Spleen (tissue), 11 donors: ENCODE data around the gene GLIS1. TPM values are rescaled to one million over a fixed set of nuclear protein-coding genes. Genes with fewer than 3 reads are reported as not detected.

ENCODE experiments used
- DNase-seq: peaks from one replicate; pipeline ENCODE4 v3.0.0-alpha.2; 2020
- H3K27ac ChIP-seq, 8 donors: fragments of 200-600 bp; sonication (generic) in 7 of 8; 1 replicate in 4 of 8; 2 replicates in 4 of 8; pipeline versions ENCODE4 v1.5.0 to v1.8.0; 2016 to 2021; ENCODE audit warnings: inconsistent platforms in 4 of 8, mild to moderate bottlenecking in 4 of 8, moderate library complexity in 1 of 8
- H3K27me3 ChIP-seq, 7 donors: fragments of 200-600 bp; sonication (generic) in 6 of 7; replicated peaks in 1 of 7; 1 replicate in 4 of 7; 2 replicates in 3 of 7; pipeline versions ENCODE4 v1.5.0 to v1.8.0; 2016 to 2021; ENCODE audit warnings: inconsistent platforms in 3 of 7, mild to moderate bottlenecking in 1 of 7
- H3K36me3 ChIP-seq, 6 donors: fragments of 200-600 bp; sonication (generic) in 5 of 6; 1 replicate in 4 of 6; 2 replicates in 2 of 6; pipeline versions ENCODE4 v1.5.0 to v1.8.0; 2016 to 2021; ENCODE audit warnings: inconsistent platforms in 2 of 6
- H3K4me1 ChIP-seq, 6 donors: fragments of 200-600 bp; sonication (generic) in 5 of 6; 1 replicate in 3 of 6; 2 replicates in 3 of 6; pipeline versions ENCODE4 v1.5.0 to v1.8.0; 2016 to 2021; ENCODE audit warnings: inconsistent platforms in 3 of 6
- H3K4me3 ChIP-seq, 8 donors: fragments of 200-600 bp; sonication (generic) in 7 of 8; 1 replicate in 4 of 8; 2 replicates in 4 of 8; pipeline versions ENCODE4 v1.5.0 to v1.8.0; 2016 to 2021; ENCODE audit warnings: inconsistent platforms in 4 of 8, mild to moderate bottlenecking in 4 of 8, moderate library complexity in 2 of 8
- H3K9me3 ChIP-seq, 8 donors: fragments of 200-600 bp; sonication (generic) in 7 of 8; 1 replicate in 4 of 8; 2 replicates in 4 of 8; pipeline versions ENCODE4 v1.5.0 to v1.8.0; 2016 to 2021; ENCODE audit warnings: inconsistent platforms in 4 of 8
- CTCF ChIP-seq, 11 experiments: fragments of 200-600 bp in 7 of 11; fragments of 450-650 bp in 4 of 11; sonication (generic) in 4 of 11; IDR thresholded peaks in 8 of 11; conservative IDR thresholded peaks in 3 of 11; 1 replicate in 7 of 11; 2 replicates in 4 of 11; pipeline versions ENCODE4 v1.4.0 to v1.8.0; 2016 to 2021; ENCODE audit warnings: antibody characterized with exemption in 11 of 11, inconsistent platforms in 4 of 11, mild to moderate bottlenecking in 1 of 11
- POLR2A ChIP-seq, 3 donors: fragments of 450-650 bp; IDR thresholded peaks; one replicate each; pipeline ENCODE4 v1.5.1; 2017; ENCODE audit warnings: antibody characterized with exemption in 3 of 3, mild to moderate bottlenecking in 1 of 3
- POLR2AphosphoS5 ChIP-seq, 3 donors: sonication (generic); formaldehyde crosslinking; IDR thresholded peaks; one replicate each; pipeline ENCODE4 v1.5.1; 2017; ENCODE audit warnings: antibody characterized with exemption in 3 of 3
- WGBS, 5 donors: extraction: QIAGEN DNeasy Blood & Tissue Kit in 3 of 5; methylation state at CpG; one replicate each; pipeline versions ENCODE4 v1.1.5 to v1.1.7; 2013 to 2018; 5-methylcytosine and 5-hydroxymethylcytosine counted together
- intact Hi-C: fragments of 100-400 bp; cut with DNase I; formaldehyde crosslinking; loops from one replicate; pipeline ENCODE4 v1.15.0; 2023; ENCODE audit warnings: low total_unique reads
- polyA plus RNA-seq, 3 donors: library from polyadenylated mRNA; stranded (reverse); fragments of 200-250 nt; gene quantifications; one replicate each; pipeline ENCODE4 v1.2.1, GENCODE V29; 2013
- total RNA-seq, 7 donors: library from RNA; depleted of rRNA in 3 of 7; stranded (reverse); fragments of >200 nt in 3 of 7; fragmentation: NEBNext Ultra II Directional in 4 of 7; extraction: Animal tissue kit (Norgen Biotek cat#: 25700) in 4 of 7; gene quantifications; one replicate each; pipeline versions ENCODE4 v1.1.0 to v1.2.1, GENCODE V29; 2016 to 2021
- donor health status: healthy with polysubstance abuse.
- donor health status: DM: no; HTN: no; CAD: no; lungs with moderate emphysema.
- donor health status: DM: no; HTN: no; CAD: no.
- donor health status: Bipolar disorder and iron deficiency.
- donor health status: healthy.
- donor health status: DM: no; HTN: no; CAD: no.
- donor health status: DM: yes; HTN: yes; CAD: no.

Gene GLIS1
- total and polyA plus RNA-seq, 10 donors = 0.04 to 0.39 (median 0.26) TPM; not detected in 5

- H3K36me3 ChIP-seq = no peaks in the 10 kb centered on the region
- TF ChIP-seq POLR2AphosphoS5 (IDR thresholded peaks at IDR 0.05) (no peak), CTCF (IDR thresholded peaks at IDR 0.05 in 8 of 11, conservative IDR thresholded peaks at IDR 0.05 in 3 of 11) (no peak), POLR2A (IDR thresholded peaks at IDR 0.05) (no peak)
- no peak overlapping the region for H3K27ac ChIP-seq
- intact Hi-C loops = no loop called here
- no peak for DNase-seq
- peaks cover 0 to 7% (median 0%) of the 10 kb centered on the region in 6 donors for H3K4me1 ChIP-seq
- no peaks in the 10 kb centered on the region for H3K9me3 ChIP-seq
- 26 to 39% (median 30%) methylated on average over 9 of the region's 9 CpGs for WGBS, 5 donors
- peaks cover 0 to 10% (median 0%) of the 10 kb centered on the region in 7 donors for H3K27me3 ChIP-seq
- no peak overlapping the region for H3K4me3 ChIP-seq
Observed at GRCh38 chr1:53532377-53532776, 206.6 kb downstream of the GLIS1 start.

GRCh38 chr1:53530550-53530949 is 208.4 kb downstream of the GLIS1 start:
- 89 to 96% (median 95%) methylated on average over 4 to 5 of the region's 5 CpGs for WGBS, 5 donors
- Histone ChIP-seq H3K4me1 (peaks cover 0 to 7% (median 0%) of the 10 kb centered on the region in 6 donors), H3K27me3 (peaks cover 0 to 10% (median 0%) of the 10 kb centered on the region in 7 donors), H3K36me3 (no peaks in the 10 kb centered on the region), H3K27ac (no peak overlapping the region), H3K9me3 (no peaks in the 10 kb centered on the region), H3K4me3 (no peak overlapping the region)
- intact Hi-C loops = no loop called here
- TF ChIP-seq POLR2A (IDR thresholded peaks at IDR 0.05) (no peak), POLR2AphosphoS5 (IDR thresholded peaks at IDR 0.05) (no peak), CTCF (IDR thresholded peaks at IDR 0.05 in 8 of 11, conservative IDR thresholded peaks at IDR 0.05 in 3 of 11) (no peak)
- no peak for DNase-seq

- Histone ChIP-seq H3K27me3 (peaks cover 0 to 10% (median 0%) of the 10 kb centered on the region in 7 donors), H3K27ac (no peak overlapping the region), H3K36me3 (no peaks in the 10 kb centered on the region), H3K4me3 (no peak overlapping the region), H3K4me1 (peaks cover 0 to 7% (median 0%) of the 10 kb centered on the region in 6 donors), H3K9me3 (no peaks in the 10 kb centered on the region)
- 83 to 95% (median 92%) methylated on average over 2 to 14 of the region's 14 CpGs for WGBS, 5 donors
- TF ChIP-seq POLR2A (IDR thresholded peaks at IDR 0.05) (no peak), POLR2AphosphoS5 (IDR thresholded peaks at IDR 0.05) (no peak), CTCF (IDR thresholded peaks at IDR 0.05 in 8 of 11, conservative IDR thresholded peaks at IDR 0.05 in 3 of 11) (no peak)
- intact Hi-C loops = no loop called here
- DNase-seq = no peak
Observed at GRCh38 chr1:53529555-53529954, 209.4 kb downstream of the GLIS1 start.

- H3K9me3 ChIP-seq = no peaks in the 10 kb centered on the region
- no peak overlapping the region for H3K4me3 ChIP-seq
- H3K4me1 ChIP-seq = peaks cover 0 to 5% (median 0%) of the 10 kb centered on the region in 6 donors
- 80 to 92% (median 90%) methylated on average over 6 to 7 of the region's 7 CpGs for WGBS, 5 donors
- DNase-seq = no peak
- no peak overlapping the region for H3K27ac ChIP-seq
- no peaks in the 10 kb centered on the region for H3K36me3 ChIP-seq
- intact Hi-C loops = no loop called here
- TF ChIP-seq CTCF (IDR thresholded peaks at IDR 0.05 in 8 of 11, conservative IDR thresholded peaks at IDR 0.05 in 3 of 11) (no peak), POLR2AphosphoS5 (IDR thresholded peaks at IDR 0.05) (no peak), POLR2A (IDR thresholded peaks at IDR 0.05) (no peak)
- peaks cover 0 to 5% (median 0%) of the 10 kb centered on the region in 7 donors for H3K27me3 ChIP-seq
Observed at GRCh38 chr1:53527368-53527767, 211.6 kb downstream of the GLIS1 start.
